ENCODE data around the gene DGKD.

DNA sequence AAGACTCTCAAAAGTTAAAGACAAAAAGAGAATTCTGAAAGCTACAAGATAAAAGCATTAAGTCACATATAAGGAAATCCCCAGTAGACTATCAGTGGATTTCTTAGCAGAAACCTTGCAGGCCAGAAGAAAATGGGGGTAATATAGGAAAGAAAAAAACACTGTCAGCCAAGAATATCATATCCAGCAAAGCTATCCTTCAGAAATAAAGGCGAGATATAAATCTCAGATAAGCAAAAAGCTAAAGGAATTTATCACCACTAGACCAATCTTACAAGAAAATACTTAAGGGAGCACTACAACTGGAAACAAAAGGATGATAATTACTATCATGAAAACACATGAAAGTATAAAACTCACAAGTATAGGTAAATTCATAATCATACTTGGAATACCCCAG lies 149.2 kb downstream of the DGKD start:
- no peak for TF ChIP-seq POLR2A (IDR thresholded peaks at IDR 0.05)
- no peak for TF ChIP-seq POLR2AphosphoS5 (IDR thresholded peaks at IDR 0.05)

Data from spleen (tissue), 3 donors.